Body of pancreas (tissue), 4 donors: Measurements from ENCODE around the gene TMEM184A. TPM values are rescaled to one million over a fixed set of nuclear protein-coding genes. Genes with fewer than 3 reads are reported as not detected.

Experiments
- ATAC-seq: fragments of 150-250 bp; one replicate; pipeline ENCODE4 v1.9.1; 2016
- DNase-seq, 4 donors: peaks; one replicate each; pipeline ENCODE4 v3.0.0-alpha.2; 2019
- H3K27ac ChIP-seq, 4 donors: fragments of 200-600 bp; sonication (generic); 1 replicate in 3 of 4; 2 replicates in 1 of 4; pipeline versions ENCODE4 v1.5.1 to v1.6.1; 2016 to 2019; ENCODE audit warnings: mild to moderate bottlenecking in 1 of 4, mixed read lengths in 1 of 4, moderate library complexity in 1 of 4
- H3K27me3 ChIP-seq, 2 donors: fragments of 200-600 bp; sonication (generic); one replicate each; pipeline ENCODE4 v1.6.0; 2016; ENCODE audit warnings: mild to moderate bottlenecking in 1 of 2
- H3K36me3 ChIP-seq, 2 donors: fragments of 200-600 bp; sonication (generic); replicated peaks in 1 of 2; 2 replicates each; pipeline ENCODE4 v1.5.1; 2016; ENCODE audit warnings: low read depth in 2 of 2; ENCODE audit not compliant: insufficient read depth in 1 of 2
- H3K4me1 ChIP-seq: fragments of 200-600 bp; sonication (generic); one replicate; pipeline ENCODE4 v1.6.0; 2016
- H3K4me3 ChIP-seq, 2 donors: fragments of 200-600 bp; sonication (generic); 1 replicate in 1 of 2; 2 replicates in 1 of 2; pipeline ENCODE4 v1.5.1; 2016 to 2019
- H3K9me3 ChIP-seq, 3 donors: fragments of 200-600 bp; sonication (generic); 1 replicate in 2 of 3; 2 replicates in 1 of 3; pipeline ENCODE4 v1.5.1; 2016
- POLR2A ChIP-seq, 3 donors: fragments of 450-650 bp; IDR thresholded peaks; one replicate each; pipeline ENCODE4 v1.6.1; 2016; ENCODE audit warnings: antibody characterized with exemption in 3 of 3, mild to moderate bottlenecking in 2 of 3
- WGBS, 2 donors: methylation state at CpG; one replicate each; pipeline ENCODE4 v1.1.5; 2017; 5-methylcytosine and 5-hydroxymethylcytosine counted together
- intact Hi-C: fragments of 100-400 bp; cut with DNase I; formaldehyde crosslinking; loops from one replicate; pipeline ENCODE4 v1.15.1; 2023
- total RNA-seq, 2 donors: library from RNA; depleted of rRNA; stranded (reverse); fragments of >200 nt; gene quantifications; one replicate each; pipeline ENCODE4 v1.1.0, GENCODE V29; 2016
- TF ChIP-seq, protein P1 (sequence below), 7 experiments: fragments of 450-650 bp in 4 of 7; fragments of 200-600 bp in 3 of 7; sonication (generic) in 3 of 7; IDR thresholded peaks; one replicate each; pipeline ENCODE4 v1.5.1; 2016 to 2019; ENCODE audit warnings: antibody characterized with exemption in 7 of 7

The TMEM184A gene
- total RNA-seq, 2 donors from 2014 or later = 21.0 to 65.3 TPM

DNA sequence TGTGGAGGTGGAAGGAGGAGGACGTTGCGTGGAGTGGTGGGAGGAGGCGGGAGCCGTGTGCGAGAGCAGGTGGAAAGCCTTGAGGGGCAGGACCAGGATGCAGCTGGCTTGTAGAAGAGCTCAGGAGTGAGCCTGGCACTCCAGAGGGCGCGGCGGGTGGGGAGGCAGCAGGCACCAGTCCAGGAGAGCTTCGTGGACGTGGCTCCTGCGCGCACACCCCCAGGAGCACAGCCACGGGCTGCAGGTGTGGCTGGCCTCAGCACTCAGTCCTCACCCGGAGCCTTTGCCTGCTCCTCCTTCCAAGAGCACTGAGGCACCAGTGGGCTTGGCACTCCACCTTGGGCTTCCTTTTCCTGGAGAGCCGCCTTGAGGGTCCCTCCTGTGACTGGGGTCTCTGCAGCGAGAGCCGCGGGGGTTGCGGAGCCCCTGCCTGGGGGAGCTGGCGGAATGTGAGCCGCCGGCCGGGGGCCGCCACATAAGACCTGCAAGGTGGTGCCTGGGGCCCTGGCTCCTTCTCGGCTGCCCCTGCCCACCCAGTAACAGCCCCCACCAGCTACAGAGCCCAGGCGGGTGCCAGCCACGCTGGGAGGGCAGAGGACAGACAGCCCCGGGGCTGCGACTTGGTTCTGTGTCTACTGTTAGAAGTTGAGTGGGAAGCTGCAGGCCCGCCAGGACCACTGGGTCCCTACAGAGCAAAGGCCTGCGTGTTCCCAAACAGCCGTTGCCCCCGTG lies 14.4 kb downstream of the TMEM184A start:
- H3K27ac ChIP-seq = no peak overlapping the region
- TF ChIP-seq, protein P1, sequence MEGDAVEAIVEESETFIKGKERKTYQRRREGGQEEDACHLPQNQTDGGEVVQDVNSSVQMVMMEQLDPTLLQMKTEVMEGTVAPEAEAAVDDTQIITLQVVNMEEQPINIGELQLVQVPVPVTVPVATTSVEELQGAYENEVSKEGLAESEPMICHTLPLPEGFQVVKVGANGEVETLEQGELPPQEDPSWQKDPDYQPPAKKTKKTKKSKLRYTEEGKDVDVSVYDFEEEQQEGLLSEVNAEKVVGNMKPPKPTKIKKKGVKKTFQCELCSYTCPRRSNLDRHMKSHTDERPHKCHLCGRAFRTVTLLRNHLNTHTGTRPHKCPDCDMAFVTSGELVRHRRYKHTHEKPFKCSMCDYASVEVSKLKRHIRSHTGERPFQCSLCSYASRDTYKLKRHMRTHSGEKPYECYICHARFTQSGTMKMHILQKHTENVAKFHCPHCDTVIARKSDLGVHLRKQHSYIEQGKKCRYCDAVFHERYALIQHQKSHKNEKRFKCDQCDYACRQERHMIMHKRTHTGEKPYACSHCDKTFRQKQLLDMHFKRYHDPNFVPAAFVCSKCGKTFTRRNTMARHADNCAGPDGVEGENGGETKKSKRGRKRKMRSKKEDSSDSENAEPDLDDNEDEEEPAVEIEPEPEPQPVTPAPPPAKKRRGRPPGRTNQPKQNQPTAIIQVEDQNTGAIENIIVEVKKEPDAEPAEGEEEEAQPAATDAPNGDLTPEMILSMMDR (IDR thresholded peaks at IDR 0.05) = no peak
- TF ChIP-seq POLR2A (IDR thresholded peaks at IDR 0.05) = peak in 1 of 3 donors; percentile 8
- H3K4me1 ChIP-seq = peaks cover 50% of the 10 kb centered on the region
- no peaks in the 10 kb centered on the region for H3K27me3 ChIP-seq
- DNase-seq (no peak), ATAC-seq (no peak)
- WGBS, 2 donors = 82 to 83% methylated on average over 15 to 33 of the region's 33 CpGs
- peaks cover 16 to 17% of the 10 kb centered on the region in 2 donors for H3K36me3 ChIP-seq
- H3K9me3 ChIP-seq = no peaks in the 10 kb centered on the region
- intact Hi-C loops = no loop called here
- H3K4me3 ChIP-seq = no peak overlapping the region

GRCh38 chr7:1540776-1541271 lies 15.2 kb downstream of the TMEM184A start:
- Histone ChIP-seq H3K27me3 (no peaks in the 10 kb centered on the region), H3K27ac (peak overlapping the region in 1 of 4 donors; percentile 3), H3K36me3 (peaks cover 16 to 17% of the 10 kb centered on the region in 2 donors), H3K4me3 (no peak overlapping the region), H3K4me1 (peaks cover 50% of the 10 kb centered on the region), H3K9me3 (no peaks in the 10 kb centered on the region)
- ATAC-seq (no peak), DNase-seq (no peak)
- intact Hi-C loops = no loop called here
- no peak for TF ChIP-seq POLR2A (IDR thresholded peaks at IDR 0.05)
- TF ChIP-seq, protein P1 (IDR thresholded peaks at IDR 0.05) = no peak
- WGBS, 2 donors = 88 to 100% methylated on average over 2 to 30 of the region's 31 CpGs

- Histone ChIP-seq H3K36me3 (peaks cover 16 to 17% of the 10 kb centered on the region in 2 donors), H3K27ac (peak overlapping the region in 1 of 4 donors; percentile 97), H3K9me3 (no peaks in the 10 kb centered on the region), H3K27me3 (no peaks in the 10 kb centered on the region), H3K4me3 (no peak overlapping the region), H3K4me1 (peaks cover 50% of the 10 kb centered on the region)
- WGBS, 2 donors = 94 to 97% methylated on average over 22 to 69 of the region's 73 CpGs
- ATAC-seq (no peak), DNase-seq (no peak)
- intact Hi-C loops = no loop called here
- TF ChIP-seq POLR2A (IDR thresholded peaks at IDR 0.05) = no peak
- TF ChIP-seq, protein P1 (IDR thresholded peaks at IDR 0.05) = no peak
Observed at GRCh38 chr7:1539882-1540775, 15.9 kb downstream of the TMEM184A start.

DNA sequence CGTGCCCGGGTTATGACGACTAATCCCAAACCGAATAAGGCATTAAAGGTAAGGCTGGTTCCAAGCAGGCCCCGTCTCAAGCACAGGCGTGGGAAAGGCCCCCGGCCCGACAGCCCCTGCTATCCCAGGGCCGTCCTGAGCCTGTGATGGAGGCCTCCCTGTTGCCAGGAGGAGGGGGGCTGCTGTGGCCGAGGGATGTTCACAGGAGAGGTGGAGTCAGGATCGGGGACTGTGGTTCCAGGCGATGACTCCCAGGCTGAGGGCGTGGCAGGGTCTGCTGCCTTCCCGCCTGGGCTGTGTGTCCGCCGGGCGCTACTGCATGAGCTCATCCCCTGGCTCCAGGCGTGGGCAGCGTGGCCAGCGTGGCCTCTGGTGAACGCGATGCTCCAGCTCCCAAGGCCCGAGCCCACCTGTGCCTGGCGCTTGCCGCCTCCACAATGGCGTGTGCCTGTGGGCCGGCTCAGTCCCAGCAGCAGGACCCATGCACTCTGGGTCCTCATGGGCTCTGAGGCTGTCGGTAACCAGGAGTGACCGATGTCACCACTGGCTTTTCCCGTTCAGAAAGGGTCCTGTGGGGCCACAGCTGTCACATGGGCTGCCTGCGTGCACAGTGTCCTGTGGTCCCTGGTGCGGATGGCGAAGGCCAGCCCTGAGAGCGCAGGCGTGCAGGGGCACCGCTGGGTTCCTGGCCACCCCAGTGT lies 16.7 kb downstream of the TMEM184A start:
- H3K36me3 ChIP-seq = peaks cover 16 to 17% of the 10 kb centered on the region in 2 donors
- no peaks in the 10 kb centered on the region for H3K27me3 ChIP-seq
- TF ChIP-seq, protein P1 (IDR thresholded peaks at IDR 0.05) = no peak
- TF ChIP-seq POLR2A (IDR thresholded peaks at IDR 0.05) = no peak
- no peak overlapping the region for H3K4me3 ChIP-seq
- intact Hi-C loops = no loop called here
- WGBS, 2 donors = 83 to 84% methylated on average over 11 to 35 of the region's 36 CpGs
- H3K4me1 ChIP-seq = peaks cover 53% of the 10 kb centered on the region
- no peaks in the 10 kb centered on the region for H3K9me3 ChIP-seq
- DNase-seq (peak in 1 of 4 donors; percentile 35), ATAC-seq (no peak)
- peak overlapping the region; percentile 97 to 100 (median 98) for H3K27ac ChIP-seq
